ENCODE data around the gene COX4I2.

GRCh38 chr20:31682352-31682751, 44.6 kb downstream of the COX4I2 start:
- TF ChIP-seq EZH2phosphoT487 (IDR thresholded peaks at IDR 0.05; ENCODE audit: insufficient read depth, low read depth) (no peak), EZH2 (IDR thresholded peaks at IDR 0.05; ENCODE audit: insufficient read depth, poor library complexity, severe bottlenecking) (no peak)

Data from GM23248 (cell line).